Activated CD8-positive, alpha-beta T cell treated with anti-CD3 and anti-CD28 coated beads for 36 hours (primary cell): ENCODE measurements around the gene TNIP1. TPM values are rescaled to one million over a fixed set of nuclear protein-coding genes. Genes with fewer than 3 reads are reported as not detected.
A peak's percentile ranks its signal among the peaks of the same experiment; 100 is the strongest.

ENCODE experiments used
- ATAC-seq: fragments of 200-7000 bp; cut with Tn5 transposase; one replicate; pipeline ENCODE4 v1.10.0; 2021; ENCODE audit warnings: mild to moderate bottlenecking, moderate library complexity
- CTCF ChIA-PET: fragments of 350-600 bp; sonication (Branson Sonifier 250); formaldehyde crosslinking; loops from one replicate; lab custom pipeline; 2021; ENCODE audit warnings: antibody characterized with exemption; lab: Charles Lee
- POLR2A ChIA-PET: fragments of 350-600 bp; sonication (Branson Sonifier 250); formaldehyde crosslinking; loops from one replicate; lab custom pipeline; 2021; ENCODE audit warnings: antibody characterized with exemption; lab: Charles Lee
- DNase-seq: peaks from one replicate; pipeline ENCODE4 v3.0.0-alpha.2; 2020
- H3K27ac Mint-ChIP-seq: one replicate; pipeline ENCODE4 v1.8.0; 2021; ENCODE audit warnings: mild to moderate bottlenecking, mixed read lengths
- H3K27me3 Mint-ChIP-seq: one replicate; pipeline ENCODE4 v1.8.0; 2021; ENCODE audit warnings: mixed read lengths
- H3K36me3 Mint-ChIP-seq: one replicate; pipeline ENCODE4 v1.8.0; 2021; ENCODE audit warnings: low read depth, mixed read lengths
- H3K4me1 Mint-ChIP-seq: one replicate; pipeline ENCODE4 v1.8.0; 2021; ENCODE audit warnings: low read depth, mixed read lengths
- H3K4me3 Mint-ChIP-seq: one replicate; pipeline ENCODE4 v1.8.0; 2021; ENCODE audit warnings: mild to moderate bottlenecking, moderate library complexity, mixed read lengths
- H3K9me3 Mint-ChIP-seq: one replicate; pipeline ENCODE4 v1.8.0; 2021; ENCODE audit warnings: mixed read lengths
- intact Hi-C: fragments of 100-400 bp; cut with micrococcal nuclease; formaldehyde crosslinking; loops from one replicate; pipeline ENCODE4 v1.10.0; 2022
- total RNA-seq, 2 experiments: library from RNA; stranded (reverse); gene quantifications; one replicate each; pipeline ENCODE4 v1.2.3, GENCODE V29; 2021
- TF ChIP-seq, protein P1 (sequence below): fragments of 200-600 bp; IDR thresholded peaks from one replicate; pipeline ENCODE4 v1.8.0; 2022; ENCODE audit warnings: antibody characterized with exemption, mild to moderate bottlenecking

TNIP1 gene
- total RNA-seq, 2 experiments from 2014 or later, result 222 TPM

DNA sequence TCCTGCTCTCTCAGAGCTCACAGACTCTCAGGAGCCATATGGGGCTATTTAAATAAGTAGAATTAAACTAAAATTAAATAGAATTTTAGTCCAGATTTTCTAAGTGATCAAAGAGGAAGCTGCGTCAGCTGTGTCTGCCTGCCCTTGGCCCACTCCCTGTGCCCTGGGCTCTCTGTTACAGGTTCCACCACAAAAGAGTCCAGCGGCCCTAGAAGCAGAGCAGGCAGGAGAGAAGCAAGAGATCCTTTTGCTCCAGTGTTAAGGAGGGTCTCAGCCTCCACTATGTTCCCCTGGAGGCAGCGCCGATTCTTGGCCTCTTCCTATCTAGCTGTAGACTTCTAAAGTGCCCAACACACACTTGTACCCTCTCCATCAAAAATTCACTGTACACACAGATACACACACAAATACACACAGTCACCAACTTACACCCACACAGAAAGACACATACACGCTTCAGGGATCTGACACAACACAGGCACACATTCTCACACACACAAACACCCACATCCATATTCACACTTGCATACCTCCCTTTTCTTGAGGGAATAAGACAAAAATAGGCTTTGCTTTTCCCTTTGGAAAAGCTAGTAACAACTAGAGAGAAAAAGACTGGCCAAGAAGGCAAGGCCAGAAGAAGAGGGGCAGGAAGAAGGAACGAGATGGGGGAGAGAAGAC lies 5.5 kb upstream of the TNIP1 start:
- H3K36me3 Mint-ChIP-seq, result peaks cover 2% of the 10 kb centered on the region
- POLR2A ChIA-PET, result interaction anchor here (0.7 to 7.4 kb wide), 7 partner anchors 11 to 126 kb away, joined by 3 to 65 read pairs (median 4); no protein-coding TSS in a partner anchor

DNA sequence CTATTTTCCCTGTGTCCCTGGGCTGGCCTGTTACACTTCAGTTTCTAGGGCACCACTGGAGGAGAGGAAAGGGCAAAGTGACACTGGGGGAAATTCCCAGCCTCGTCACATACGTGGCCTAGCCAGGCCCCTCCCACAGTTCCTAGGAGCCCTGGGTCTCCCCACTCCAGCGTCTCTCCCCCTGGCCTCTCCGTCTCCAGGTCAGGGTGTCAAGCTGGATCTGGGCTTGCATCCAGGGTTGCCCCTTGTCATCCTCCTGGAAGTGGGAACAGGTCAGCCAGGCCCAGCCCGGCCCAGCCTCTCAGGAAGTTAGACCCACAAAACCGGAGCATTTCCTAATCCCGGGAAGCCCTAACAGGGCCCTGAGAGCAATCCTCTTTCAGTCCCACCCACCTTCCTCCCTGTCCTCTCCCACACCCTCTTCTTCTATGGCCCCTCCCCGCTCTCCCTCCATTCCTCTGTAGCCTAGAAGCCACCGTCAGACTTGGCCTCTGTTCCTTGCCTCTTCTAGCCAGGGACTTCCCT lies 4.7 kb upstream of the TNIP1 start:
- peaks cover under 1% of the 10 kb centered on the region for H3K27me3 Mint-ChIP-seq
- peaks cover 62% of the 10 kb centered on the region for H3K4me1 Mint-ChIP-seq
- POLR2A ChIA-PET, result interaction anchor here (0.6 to 7.4 kb wide), 6 partner anchors 12 to 687 kb away, joined by 3 to 65 read pairs (median 3); no protein-coding TSS in a partner anchor
- peaks cover 2% of the 10 kb centered on the region for H3K36me3 Mint-ChIP-seq
- CTCF ChIA-PET, result interaction anchor here (1.0 to 2.8 kb wide), 6 partner anchors 8 to 153 kb away, joined by 4 to 20 read pairs (median 8); no protein-coding TSS in a partner anchor
- no peaks in the 10 kb centered on the region for H3K9me3 Mint-ChIP-seq
- H3K4me3 Mint-ChIP-seq, result peak overlapping the region; percentile 79
- TF ChIP-seq, protein P1, sequence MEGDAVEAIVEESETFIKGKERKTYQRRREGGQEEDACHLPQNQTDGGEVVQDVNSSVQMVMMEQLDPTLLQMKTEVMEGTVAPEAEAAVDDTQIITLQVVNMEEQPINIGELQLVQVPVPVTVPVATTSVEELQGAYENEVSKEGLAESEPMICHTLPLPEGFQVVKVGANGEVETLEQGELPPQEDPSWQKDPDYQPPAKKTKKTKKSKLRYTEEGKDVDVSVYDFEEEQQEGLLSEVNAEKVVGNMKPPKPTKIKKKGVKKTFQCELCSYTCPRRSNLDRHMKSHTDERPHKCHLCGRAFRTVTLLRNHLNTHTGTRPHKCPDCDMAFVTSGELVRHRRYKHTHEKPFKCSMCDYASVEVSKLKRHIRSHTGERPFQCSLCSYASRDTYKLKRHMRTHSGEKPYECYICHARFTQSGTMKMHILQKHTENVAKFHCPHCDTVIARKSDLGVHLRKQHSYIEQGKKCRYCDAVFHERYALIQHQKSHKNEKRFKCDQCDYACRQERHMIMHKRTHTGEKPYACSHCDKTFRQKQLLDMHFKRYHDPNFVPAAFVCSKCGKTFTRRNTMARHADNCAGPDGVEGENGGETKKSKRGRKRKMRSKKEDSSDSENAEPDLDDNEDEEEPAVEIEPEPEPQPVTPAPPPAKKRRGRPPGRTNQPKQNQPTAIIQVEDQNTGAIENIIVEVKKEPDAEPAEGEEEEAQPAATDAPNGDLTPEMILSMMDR, result no peak
- H3K27ac Mint-ChIP-seq, result peak overlapping the region; percentile 79
- no peak for ATAC-seq
- peak; percentile 56 for DNase-seq
- intact Hi-C loops, result no loop called here

More for the DNA sequence above, 5.5 kb upstream of the TNIP1 start:
- no peaks in the 10 kb centered on the region for H3K9me3 Mint-ChIP-seq
- DNase-seq (no peak), ATAC-seq (no peak)
- intact Hi-C loops, result no loop called here
- TF ChIP-seq, protein P1, result no peak
- peak overlapping the region; percentile 79 for H3K27ac Mint-ChIP-seq
- CTCF ChIA-PET, result interaction anchor here (0.8 to 2.8 kb wide), 12 partner anchors 10 to 153 kb away, joined by 3 to 20 read pairs (median 4); no protein-coding TSS in a partner anchor
- peaks cover 4% of the 10 kb centered on the region for H3K27me3 Mint-ChIP-seq
- H3K4me1 Mint-ChIP-seq, result peaks cover 62% of the 10 kb centered on the region
- H3K4me3 Mint-ChIP-seq, result peak overlapping the region; percentile 79

DNA sequence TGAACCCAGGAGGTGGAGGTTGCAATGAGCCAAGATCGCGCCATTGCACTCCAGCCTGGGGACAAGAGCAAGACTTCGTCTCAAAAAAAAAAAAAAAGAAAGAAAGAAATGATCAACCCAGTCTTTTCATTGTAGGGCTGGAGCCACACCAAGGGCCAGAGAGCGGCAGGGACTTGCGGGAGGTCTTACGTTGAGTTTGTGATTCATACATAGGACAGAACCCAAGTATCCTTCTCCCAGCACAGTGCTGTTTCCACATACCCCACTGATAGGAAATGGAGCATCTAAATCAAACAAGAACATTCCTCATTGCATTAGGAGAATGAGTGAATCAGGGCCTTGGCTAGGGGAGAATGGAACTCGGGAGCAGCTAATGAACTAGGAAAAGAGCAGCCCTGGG lies 3.5 kb upstream of the TNIP1 start:
- Mint-ChIP-seq H3K4me1 (peaks cover 68% of the 10 kb centered on the region), H3K36me3 (peaks cover 11% of the 10 kb centered on the region), H3K27ac (peak overlapping the region; percentile 26), H3K4me3 (peak overlapping the region; percentile 79), H3K27me3 (no peaks in the 10 kb centered on the region), H3K9me3 (no peaks in the 10 kb centered on the region)
- no peak for DNase-seq
- ChIA-PET CTCF (interaction anchor here (1.1 to 8.1 kb wide), 6 partner anchors 9 to 154 kb away, joined by 4 to 65 read pairs (median 8); no protein-coding TSS in a partner anchor), POLR2A (interaction anchor here (1.0 to 7.4 kb wide), 3 partner anchors 13 to 24 kb away, joined by 3 to 65 read pairs (median 3); no protein-coding TSS in a partner anchor)
- intact Hi-C loops, result loop anchor here (5.0 kb wide), 2 partner anchors 68 to 128 kb away; no protein-coding TSS in a partner anchor
- no peak for ATAC-seq
- TF ChIP-seq, protein P1, result no peak

DNA sequence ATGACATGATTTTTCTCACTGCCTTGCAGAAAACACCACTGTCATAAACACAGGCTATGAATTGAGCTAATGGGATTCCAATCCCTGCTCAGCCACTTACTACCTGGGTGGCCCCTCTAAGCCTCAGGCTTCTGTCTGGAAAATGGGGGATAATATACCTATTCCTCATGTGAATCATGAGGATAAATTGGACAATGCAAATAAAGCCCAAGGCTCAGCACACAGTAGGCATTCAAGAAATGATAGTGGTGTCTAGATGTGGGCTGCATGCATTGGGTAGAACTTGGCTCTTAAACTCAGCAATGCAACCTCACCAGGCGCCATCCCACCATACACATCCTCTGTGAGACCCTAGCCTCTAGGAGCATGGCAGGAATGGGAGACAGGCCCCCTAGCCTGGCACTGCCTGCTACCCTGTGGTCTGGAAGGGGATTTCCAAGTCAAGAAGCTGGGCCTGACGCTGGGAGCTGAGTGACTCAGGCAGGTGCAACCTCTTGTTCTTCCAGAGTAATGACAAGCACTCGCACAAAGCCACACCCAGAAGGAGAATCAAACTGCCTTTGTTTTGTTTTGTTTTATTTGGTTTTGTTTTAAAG lies 2.3 kb upstream of the TNIP1 start:
- Mint-ChIP-seq H3K27ac (peak overlapping the region; percentile 96), H3K4me3 (peak overlapping the region; percentile 85), H3K9me3 (no peaks in the 10 kb centered on the region), H3K27me3 (no peaks in the 10 kb centered on the region), H3K4me1 (peaks cover 71% of the 10 kb centered on the region), H3K36me3 (peaks cover 23% of the 10 kb centered on the region)
- ChIA-PET CTCF (interaction anchor here (0.8 to 8.1 kb wide), 7 partner anchors 10 to 82 kb away, joined by 3 to 65 read pairs (median 8); no protein-coding TSS in a partner anchor), POLR2A (interaction anchor here (0.9 to 7.4 kb wide), 2 partner anchors 14 to 17 kb away, joined by 3 to 65 read pairs; no protein-coding TSS in a partner anchor)
- DNase-seq (peak; percentile 84), ATAC-seq (peak; percentile 24)
- intact Hi-C loops, result loop anchor here (5.0 kb wide), 2 partner anchors 69 to 129 kb away; no protein-coding TSS in a partner anchor
- TF ChIP-seq, protein P1, result no peak
